A549 (cell line): Measurements from ENCODE around the gene TIA1.

Experiments
- CBX2 ChIP-seq: fragments of 200-600 bp; sonication (generic); IDR thresholded peaks from 2 replicates; pipeline ENCODE4 v1.6.1; 2016; ENCODE audit warnings: low read depth, mild to moderate bottlenecking, borderline replicate concordance
- CBX8 ChIP-seq: fragments of 200-600 bp; sonication (generic); IDR thresholded peaks from 2 replicates; pipeline ENCODE4 v1.6.1; 2016
- CHD4 ChIP-seq: fragments of 200-600 bp; sonication (generic); IDR thresholded peaks from 2 replicates; pipeline ENCODE4 v1.6.1; 2016; ENCODE audit warnings: antibody characterized with exemption, mild to moderate bottlenecking, borderline replicate concordance
- CTCF ChIP-seq: fragments of >200 bp; sonication (Bioruptor Twin); formaldehyde crosslinking; IDR thresholded peaks from 3 replicates; pipeline ENCODE4 v1.5.1; 2016
- FOSB ChIP-seq: fragments of 250-450 bp; sonication (Bioruptor Pico); IDR thresholded peaks from 2 replicates; pipeline ENCODE4 v1.5.0; 2020; ENCODE audit warnings: mild to moderate bottlenecking, moderate library complexity
- KDM1A ChIP-seq: fragments of 200-600 bp; sonication (generic); IDR thresholded peaks from 2 replicates; pipeline ENCODE4 v1.6.1; 2016; ENCODE audit warnings: low read depth, mild to moderate bottlenecking
- MAFK ChIP-seq: fragments of 450-650 bp; IDR thresholded peaks from 2 replicates; pipeline ENCODE4 v1.6.1; 2014; ENCODE audit not compliant: partially characterized antibody
- PBX3 ChIP-seq: IDR thresholded peaks from 2 replicates; pipeline ENCODE4 v1.6.1; 2012
- POLR2A ChIP-seq: IDR thresholded peaks from 2 replicates; pipeline ENCODE4 v1.6.1; 2012; ENCODE audit warnings: mild to moderate bottlenecking, low read length
- RAD21 ChIP-seq, 2 experiments: fragments of >200 bp in 1 of 2; sonication (Bioruptor Twin) in 1 of 2; formaldehyde crosslinking in 1 of 2; IDR thresholded peaks in 1 of 2; conservative IDR thresholded peaks in 1 of 2; 2 replicates in 1 of 2; 3 replicates in 1 of 2; pipeline ENCODE4 v1.6.1; 2012 to 2018; ENCODE audit warnings: inconsistent platforms in 1 of 2
- ZFP36 ChIP-seq: fragments of 450-650 bp; IDR thresholded peaks from 2 replicates; pipeline ENCODE4 v1.6.1; 2014; ENCODE audit warnings: borderline replicate concordance; ENCODE audit not compliant: partially characterized antibody

- TF ChIP-seq ZFP36, result no peak
- no peak for TF ChIP-seq KDM1A
- TF ChIP-seq CBX2, result no peak
- TF ChIP-seq POLR2A, result no peak
- TF ChIP-seq CBX8, result no peak
- TF ChIP-seq CTCF, result no peak
- TF ChIP-seq FOSB (CRISPR knock-in tag), result no peak
- no peak for TF ChIP-seq RAD21 (conservative IDR thresholded peaks at IDR 0.05 in 1 of 2, IDR thresholded peaks at IDR 0.05 in 1 of 2)
- no peak for TF ChIP-seq PBX3
- no peak for TF ChIP-seq MAFK
- TF ChIP-seq CHD4, result no peak
Observed at GRCh38 chr2:70280242-70280798, 31.9 kb upstream of the TIA1 start.
